Fibroblast of lung (primary cell): ENCODE results near the gene MID1.

Source experiments
- EZH2 ChIP-seq: IDR thresholded peaks from 2 replicates; pipeline ENCODE4 v1.5.1; 2012; ENCODE audit warnings: low read length, control low read depth, mild to moderate bottlenecking; ENCODE audit errors: missing control alignments
- TF ChIP-seq, protein P1 (sequence below), 2 donors: IDR thresholded peaks in 1 of 2; conservative IDR thresholded peaks in 1 of 2; 1 replicate in 1 of 2; 2 replicates in 1 of 2; pipeline ENCODE4 v1.5.1; 2011 to 2012; ENCODE audit warnings: low read length in 2 of 2, control low read depth in 1 of 2, inconsistent platforms in 1 of 2, low read depth in 1 of 2, mild to moderate bottlenecking in 1 of 2

DNA sequence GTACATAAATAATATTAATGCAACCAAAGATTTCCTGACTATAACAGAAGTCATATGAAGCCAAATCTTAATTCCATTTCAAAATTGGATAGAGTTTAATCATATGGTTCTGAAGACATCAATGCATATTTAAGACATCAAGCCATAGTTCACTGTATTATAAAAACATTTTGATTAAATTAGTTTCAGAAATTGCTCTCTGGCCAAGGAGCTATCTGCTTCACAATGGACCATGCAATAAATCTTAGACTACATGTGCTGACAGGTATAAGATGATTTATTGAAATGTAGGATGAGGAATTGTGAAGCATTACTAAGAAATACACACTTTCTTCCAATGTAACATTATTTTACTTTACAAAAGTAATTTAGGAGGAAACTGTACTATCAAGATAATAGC is 81.6 kb downstream of the MID1 start:
- TF ChIP-seq, protein P1, sequence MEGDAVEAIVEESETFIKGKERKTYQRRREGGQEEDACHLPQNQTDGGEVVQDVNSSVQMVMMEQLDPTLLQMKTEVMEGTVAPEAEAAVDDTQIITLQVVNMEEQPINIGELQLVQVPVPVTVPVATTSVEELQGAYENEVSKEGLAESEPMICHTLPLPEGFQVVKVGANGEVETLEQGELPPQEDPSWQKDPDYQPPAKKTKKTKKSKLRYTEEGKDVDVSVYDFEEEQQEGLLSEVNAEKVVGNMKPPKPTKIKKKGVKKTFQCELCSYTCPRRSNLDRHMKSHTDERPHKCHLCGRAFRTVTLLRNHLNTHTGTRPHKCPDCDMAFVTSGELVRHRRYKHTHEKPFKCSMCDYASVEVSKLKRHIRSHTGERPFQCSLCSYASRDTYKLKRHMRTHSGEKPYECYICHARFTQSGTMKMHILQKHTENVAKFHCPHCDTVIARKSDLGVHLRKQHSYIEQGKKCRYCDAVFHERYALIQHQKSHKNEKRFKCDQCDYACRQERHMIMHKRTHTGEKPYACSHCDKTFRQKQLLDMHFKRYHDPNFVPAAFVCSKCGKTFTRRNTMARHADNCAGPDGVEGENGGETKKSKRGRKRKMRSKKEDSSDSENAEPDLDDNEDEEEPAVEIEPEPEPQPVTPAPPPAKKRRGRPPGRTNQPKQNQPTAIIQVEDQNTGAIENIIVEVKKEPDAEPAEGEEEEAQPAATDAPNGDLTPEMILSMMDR (conservative IDR thresholded peaks at IDR 0.05 in 1 of 2, IDR thresholded peaks at IDR 0.05 in 1 of 2; ENCODE audit: low read depth in 1 of 2, low read length in 2 of 2) = no peak
- no peak for TF ChIP-seq EZH2
